Gastrocnemius medialis (tissue), 4 donors: ENCODE results near the gene FGF1.

Experiments
- POLR2A ChIP-seq, 2 donors: fragments of 450-650 bp; IDR thresholded peaks; one replicate each; pipeline ENCODE4 v1.6.1; 2017; ENCODE audit warnings: antibody characterized with exemption in 2 of 2, mild to moderate bottlenecking in 2 of 2, moderate library complexity in 2 of 2
- TF ChIP-seq, protein P1 (sequence below), 5 experiments: fragments of 450-650 bp in 3 of 5; fragments of 200-600 bp in 2 of 5; sonication (generic) in 2 of 5; IDR thresholded peaks in 4 of 5; conservative IDR thresholded peaks in 1 of 5; 1 replicate in 4 of 5; 2 replicates in 1 of 5; pipeline ENCODE4 v1.5.1; 2016 to 2019; ENCODE audit warnings: antibody characterized with exemption in 5 of 5, mild to moderate bottlenecking in 3 of 5, moderate library complexity in 3 of 5

GRCh38 chr5:142552107-142552506 is 133.8 kb downstream of the FGF1 start:
- TF ChIP-seq, protein P1, sequence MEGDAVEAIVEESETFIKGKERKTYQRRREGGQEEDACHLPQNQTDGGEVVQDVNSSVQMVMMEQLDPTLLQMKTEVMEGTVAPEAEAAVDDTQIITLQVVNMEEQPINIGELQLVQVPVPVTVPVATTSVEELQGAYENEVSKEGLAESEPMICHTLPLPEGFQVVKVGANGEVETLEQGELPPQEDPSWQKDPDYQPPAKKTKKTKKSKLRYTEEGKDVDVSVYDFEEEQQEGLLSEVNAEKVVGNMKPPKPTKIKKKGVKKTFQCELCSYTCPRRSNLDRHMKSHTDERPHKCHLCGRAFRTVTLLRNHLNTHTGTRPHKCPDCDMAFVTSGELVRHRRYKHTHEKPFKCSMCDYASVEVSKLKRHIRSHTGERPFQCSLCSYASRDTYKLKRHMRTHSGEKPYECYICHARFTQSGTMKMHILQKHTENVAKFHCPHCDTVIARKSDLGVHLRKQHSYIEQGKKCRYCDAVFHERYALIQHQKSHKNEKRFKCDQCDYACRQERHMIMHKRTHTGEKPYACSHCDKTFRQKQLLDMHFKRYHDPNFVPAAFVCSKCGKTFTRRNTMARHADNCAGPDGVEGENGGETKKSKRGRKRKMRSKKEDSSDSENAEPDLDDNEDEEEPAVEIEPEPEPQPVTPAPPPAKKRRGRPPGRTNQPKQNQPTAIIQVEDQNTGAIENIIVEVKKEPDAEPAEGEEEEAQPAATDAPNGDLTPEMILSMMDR (IDR thresholded peaks at IDR 0.05 in 4 of 5, conservative IDR thresholded peaks at IDR 0.05 in 1 of 5), result no peak
- TF ChIP-seq POLR2A (IDR thresholded peaks at IDR 0.05), result no peak
